Amygdala (tissue), 56 donors: ENCODE data around the gene OGDH.

Source experiments
- DNase-seq, 56 donors: peaks; one replicate each; lab custom pipeline; 2025; lab: John Stamatoyannopoulos, UW

The OGDH gene

DNA sequence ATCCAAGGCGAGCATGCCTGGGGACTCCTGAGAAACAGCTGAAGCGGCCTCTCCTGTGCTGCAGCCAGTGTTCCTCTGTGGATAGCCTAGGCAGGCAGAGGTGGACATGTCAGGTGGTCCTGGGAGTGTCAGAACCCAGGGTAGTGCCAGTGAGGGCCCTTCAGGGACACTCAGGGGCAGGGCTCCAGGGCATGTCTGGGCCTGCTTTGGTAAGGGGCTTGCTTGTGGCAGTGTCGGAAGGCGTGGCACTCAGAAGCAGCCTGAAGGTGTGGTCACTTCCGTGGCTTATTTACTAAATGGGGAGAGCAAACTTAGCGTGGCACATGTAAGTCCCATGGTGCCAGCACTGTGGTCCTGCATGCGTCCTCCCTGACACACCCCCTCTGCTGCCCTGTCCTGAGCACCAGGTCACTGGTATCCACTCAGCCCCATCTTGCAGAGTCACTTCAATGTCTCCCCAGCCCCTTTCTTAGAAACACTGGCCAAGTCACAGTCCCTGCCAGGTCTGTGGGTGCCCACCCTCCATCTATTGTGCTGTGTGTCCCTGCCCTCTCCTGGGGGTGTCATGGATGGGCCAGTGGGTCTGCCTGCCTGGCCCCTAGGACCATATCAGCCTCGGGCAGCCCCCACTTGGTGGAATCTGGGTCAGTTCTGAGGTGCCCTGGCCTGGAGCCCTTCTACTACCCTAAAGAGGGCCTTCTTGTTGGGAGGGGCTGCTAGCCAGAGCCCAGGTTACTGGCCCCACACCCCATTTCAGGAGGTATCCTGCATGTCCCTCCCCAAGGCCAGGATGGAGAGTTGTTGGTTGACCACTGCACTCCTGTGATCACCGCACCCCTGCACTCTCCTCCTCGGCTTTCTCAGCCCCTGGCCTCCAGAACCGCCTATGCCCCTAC, 148.6 kb downstream of the OGDH start:
- no peak for DNase-seq

DNA sequence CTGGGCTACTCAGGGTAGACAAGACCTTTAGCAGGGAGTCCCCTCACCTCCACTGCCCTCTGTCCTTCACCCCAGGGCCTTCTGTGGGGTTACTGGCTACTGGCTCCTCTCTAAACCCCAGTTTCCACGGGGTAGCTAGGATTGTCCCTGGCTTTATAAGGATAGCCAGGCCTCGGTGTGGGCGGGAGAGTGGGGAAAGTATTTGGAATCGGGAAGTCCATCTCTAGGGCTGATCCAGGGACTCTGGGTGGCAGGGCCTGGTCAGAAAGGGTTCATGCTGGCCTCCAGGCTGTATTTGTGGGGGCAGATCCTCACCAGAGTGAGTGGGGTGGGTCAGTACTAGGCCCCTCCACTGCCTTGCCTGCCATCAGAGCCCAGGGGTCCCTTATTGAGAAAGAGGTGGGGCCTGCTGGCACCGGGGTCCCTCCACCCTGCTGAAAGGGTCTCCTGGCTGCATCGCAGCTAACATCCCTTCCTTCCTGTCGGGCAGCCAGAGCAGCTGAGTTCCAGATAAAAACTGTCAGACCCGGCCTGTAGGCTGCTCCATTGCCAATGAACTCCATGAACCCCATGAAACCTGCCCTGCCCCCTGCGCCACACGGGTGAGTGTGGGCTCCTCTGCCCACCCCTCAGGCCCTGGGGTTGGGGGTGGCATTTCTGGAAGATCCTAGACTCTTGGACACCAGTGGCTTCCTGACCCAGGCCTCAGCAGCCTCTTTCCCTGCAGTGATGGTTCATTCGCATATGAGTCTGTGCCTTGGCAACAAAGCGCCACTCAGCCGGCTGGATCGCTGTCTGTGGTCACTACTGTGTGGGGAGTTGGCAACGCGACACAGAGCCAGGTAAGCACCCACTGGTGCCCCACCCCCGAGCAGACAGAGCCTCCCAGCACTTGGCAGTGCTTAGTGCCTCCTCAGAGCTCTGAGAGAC, 149.5 kb downstream of the OGDH start:
- no peak for DNase-seq

DNA sequence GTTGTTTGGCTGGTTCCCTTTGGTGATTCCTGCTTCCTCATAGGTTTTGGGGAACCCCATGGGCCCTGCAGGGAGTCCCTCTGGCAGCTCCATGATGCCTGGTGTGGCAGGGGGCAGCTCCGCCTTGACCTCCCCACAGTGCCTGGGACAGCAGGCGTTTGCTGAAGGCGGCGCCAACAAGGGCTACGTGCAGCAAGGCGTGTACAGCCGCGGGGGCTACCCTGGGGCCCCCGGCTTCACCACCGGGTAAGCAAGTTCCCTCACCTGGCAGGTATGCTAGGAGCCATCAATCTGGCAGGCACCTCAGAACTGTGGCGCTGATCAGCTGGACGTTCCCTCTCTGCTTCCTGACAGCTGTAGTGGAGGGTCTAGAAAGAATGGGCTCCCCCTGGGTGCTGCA, 150.5 kb downstream of the OGDH start:
- DNase-seq, result no peak

DNA sequence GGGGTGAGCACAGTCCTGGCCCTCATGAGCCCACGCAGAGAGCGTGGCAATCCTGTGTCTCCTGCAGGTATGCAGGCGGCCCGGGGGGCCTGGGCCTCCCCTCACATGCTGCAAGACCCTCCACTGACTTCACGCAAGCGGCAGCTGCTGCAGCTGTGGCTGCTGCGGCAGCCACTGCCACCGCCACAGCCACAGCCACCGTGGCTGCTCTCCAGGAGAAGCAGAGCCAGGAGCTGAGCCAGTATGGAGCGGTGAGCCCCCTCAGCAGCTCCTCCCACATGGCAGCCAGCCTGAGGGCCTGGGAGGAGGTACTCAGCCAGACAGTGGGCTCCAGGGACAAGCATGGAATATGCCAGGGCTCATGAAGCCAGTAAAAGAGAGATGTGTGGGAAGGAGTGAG, 150.9 kb downstream of the OGDH start:
- DNase-seq, result peak in 31 of 56 donors; percentile 8 to 73 (median 35)

DNA sequence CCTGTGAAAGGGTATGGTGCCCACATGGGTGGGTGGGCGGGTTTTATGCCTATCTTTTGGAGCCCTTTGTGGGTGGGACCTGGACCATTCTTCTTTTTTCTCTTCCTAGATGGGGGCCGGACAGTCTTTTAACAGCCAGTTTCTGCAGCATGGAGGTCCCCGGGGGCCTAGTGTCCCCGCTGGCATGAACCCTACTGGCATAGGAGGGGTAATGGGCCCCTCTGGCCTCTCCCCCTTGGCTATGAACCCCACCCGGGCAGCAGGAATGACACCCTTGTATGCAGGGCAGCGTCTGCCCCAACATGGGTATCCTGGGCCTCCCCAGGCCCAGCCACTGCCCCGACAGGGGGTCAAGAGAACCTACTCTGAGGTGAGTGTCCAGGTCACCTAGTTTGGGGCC, 151.3 kb downstream of the OGDH start:
- DNase-seq, result no peak
